Iris pigment epithelial cell (primary cell): ENCODE data around the gene SPTB.
"Not testable (repeated sequence)": the region's sequence is repeated elsewhere in the genome, so short reads cannot be mapped to it uniquely, and the experiment has no call there.

Experiments used
- DNase-seq: peaks from one replicate; pipeline ENCODE4 v3.0.0-alpha.2; 2011; ENCODE audit warnings: low read depth

SPTB gene

DNA sequence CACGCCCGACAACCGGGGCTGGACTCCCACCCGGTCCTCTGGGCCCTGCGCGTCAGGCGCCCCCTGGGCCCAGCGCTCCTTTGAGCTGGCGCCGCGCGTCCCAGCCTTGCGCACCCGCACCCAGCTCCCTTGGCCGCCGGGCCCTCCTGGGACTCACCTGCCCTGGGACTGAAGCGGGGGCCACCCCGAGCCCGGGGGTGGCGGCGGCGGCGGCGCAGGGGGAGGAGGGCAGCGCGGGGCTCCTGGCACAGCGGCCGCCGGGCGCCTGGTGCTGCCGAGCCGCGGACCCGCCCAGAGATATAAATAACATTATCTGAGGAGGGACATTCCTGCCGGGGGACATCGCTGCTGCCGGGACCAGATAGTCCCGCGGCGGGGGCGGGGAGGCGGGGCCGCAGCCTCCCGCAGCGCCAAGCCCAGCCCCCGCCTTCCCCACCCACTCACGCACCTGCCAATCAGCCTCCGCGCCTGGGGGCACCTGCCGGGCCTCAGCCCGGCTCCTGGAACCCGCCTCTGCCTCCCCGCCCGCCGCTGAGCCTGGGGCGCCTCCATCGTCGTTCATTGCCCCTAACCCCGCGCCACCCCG lies at the start of gene SPTB:
TSS of gene SPTB (minus strand) at position 273 of the 586 bp plus-strand sequence. CDS start 56,813 bp downstream, outside the sequence.
- no peak for DNase-seq

DNA sequence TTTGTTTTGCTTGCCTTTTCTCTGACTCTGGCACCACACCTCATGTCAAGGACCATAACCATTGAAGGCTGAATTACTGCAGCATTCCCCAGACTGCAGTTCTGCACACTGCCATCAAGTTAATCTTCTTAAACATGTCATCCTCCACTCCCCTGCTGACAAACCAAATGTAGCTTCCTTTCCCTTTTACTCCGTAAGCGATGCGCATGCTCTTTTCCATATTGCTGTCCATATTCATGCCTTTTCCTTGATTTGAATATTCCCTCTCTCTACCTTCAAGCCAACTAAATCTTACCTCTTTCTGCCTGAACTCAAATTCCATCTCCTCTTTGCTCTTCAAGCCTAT lies 49.3 kb upstream of the SPTB start:
- DNase-seq: no peak

DNA sequence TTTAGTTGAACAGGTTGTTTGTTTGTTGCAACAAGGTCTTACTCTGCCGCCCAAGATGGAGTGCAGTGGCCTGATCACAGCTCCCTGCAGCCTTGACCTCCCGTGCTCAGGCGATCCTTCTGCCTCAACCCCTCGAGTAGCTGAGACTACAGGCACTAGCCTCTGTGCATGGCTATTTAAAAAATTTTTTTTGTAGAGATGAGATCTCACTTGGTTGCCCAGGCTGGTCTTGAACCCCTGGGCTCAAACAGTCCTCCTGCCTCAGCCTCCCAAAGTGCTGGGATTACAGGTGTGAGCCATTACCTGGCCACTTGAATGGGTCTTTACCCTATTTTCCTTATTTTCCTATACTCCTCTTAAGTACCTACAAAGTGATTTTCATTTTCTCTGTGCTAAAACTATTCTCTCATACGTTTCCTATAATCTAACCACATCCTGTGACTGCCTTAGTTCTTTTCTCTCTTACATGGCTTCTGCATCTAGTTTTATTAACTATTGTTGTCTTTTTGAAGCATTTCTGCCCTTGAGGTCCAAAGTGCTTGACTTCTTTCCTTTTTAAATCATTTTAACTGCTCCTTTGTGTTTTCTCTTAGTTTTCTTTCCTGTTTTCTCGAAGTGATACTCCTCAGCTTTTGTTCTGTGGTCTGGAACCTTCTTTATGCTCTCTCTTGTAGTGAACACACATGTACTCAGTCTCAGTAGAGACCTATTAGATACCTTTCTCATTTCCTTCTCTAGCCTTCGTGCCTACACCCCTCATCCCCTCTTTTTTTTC lies 48.7 kb upstream of the SPTB start:
- DNase-seq: no peak

DNA sequence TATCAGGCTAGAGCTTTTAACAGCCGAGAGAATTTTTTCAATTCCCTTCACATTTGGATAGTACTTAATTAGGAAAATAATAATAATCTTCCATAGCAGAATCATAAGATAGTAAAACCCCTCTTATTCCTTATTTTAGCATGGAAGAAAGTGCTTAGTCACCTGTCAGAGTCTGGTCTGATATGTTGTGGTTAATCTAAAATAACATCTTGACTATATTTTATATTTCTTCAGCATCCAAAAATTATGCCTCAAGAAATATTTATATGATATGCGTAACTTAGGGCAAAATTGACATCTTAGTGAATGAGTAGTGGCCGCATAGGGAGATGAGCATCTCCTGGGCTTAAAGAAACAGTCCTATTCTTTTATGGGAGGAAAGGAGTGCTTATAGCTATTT lies 47.3 kb upstream of the SPTB start:
- DNase-seq: no peak

DNA sequence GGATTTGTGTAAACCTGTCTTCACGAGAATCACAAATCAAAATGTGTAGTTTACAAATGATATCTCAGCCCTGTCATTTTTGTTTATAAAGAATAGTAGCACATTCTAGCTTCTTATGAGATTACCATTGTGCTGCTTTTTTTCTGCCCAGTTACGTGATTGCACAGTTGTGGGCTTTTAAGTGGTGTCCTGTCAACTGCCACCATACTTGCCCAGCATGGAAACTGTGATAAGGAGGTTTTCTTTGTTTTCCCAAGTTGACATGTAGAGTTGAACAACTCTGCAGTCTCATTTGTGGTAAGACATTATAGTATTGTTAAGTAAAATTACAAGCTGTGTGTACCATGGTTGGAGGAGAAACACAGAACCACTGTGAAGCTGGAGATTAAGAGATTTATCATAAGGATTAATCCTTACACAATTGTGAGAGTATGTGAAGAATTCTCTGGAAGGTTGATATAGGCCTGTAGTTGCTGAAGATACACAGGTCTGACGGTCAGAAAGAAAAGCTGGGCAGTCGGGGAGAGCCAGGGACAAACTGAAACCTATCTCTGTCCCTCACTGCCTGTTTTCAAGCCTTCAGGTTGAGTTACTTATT lies 46.8 kb upstream of the SPTB start:
- DNase-seq: no peak

DNA sequence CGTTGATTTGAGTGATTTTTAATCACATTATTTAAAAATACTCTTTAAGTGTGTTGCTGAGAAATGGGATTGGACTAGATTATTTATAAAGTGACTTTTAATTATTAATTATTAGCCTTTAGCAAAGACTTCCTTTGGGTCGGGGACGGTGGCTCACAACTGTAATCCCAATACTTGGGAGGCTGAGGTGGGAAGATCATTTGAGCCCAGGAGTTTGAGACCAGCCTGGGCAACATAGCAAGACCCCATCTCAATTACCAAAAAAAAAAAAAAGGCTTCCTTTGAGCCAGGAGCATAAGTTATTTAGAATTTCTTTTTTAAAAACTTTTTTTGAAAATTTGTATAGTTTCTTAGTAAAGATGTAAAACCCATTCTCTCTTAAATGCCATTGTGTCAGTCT lies 43.3 kb upstream of the SPTB start:
- no peak for DNase-seq

DNA sequence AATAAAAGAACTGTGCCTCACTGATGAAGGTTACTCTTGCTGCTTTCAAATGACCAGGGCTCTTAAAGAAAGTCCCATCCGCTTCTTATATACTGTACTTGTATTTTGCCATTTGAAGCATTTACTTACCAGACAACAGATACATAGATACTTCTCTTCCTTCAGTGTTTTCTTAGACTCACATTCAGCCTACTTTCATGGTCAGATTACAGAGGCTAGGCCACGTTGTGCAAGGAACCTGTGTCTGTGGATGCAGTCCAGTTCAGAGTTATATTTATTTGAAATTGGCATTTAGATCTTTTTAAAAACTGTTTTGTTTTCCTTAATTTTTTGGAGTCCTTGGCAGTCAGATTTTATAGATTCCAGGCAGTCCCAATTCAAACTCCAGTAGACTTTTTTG lies 40.8 kb upstream of the SPTB start:
- peak; percentile 30 for DNase-seq

DNA sequence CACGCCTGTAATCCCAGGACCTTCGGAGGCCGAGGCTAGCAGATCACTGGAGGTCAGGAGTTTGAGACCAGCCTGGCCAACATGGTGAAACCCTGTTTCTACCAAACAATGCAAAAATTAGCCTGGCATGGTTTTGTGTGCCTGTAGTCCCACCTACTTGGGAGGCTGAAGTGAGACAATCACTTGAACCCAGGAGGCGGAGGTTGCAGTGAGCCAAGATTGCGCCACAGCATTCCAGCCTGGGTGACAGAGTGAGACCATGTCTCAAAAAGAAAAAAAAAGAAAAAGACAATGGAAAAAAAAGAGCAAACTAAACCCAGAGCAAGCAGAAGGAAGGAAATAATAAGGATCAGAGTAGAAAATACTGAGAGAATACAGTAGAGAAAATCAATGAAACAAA lies 39.9 kb upstream of the SPTB start:
- DNase-seq: no peak

DNA sequence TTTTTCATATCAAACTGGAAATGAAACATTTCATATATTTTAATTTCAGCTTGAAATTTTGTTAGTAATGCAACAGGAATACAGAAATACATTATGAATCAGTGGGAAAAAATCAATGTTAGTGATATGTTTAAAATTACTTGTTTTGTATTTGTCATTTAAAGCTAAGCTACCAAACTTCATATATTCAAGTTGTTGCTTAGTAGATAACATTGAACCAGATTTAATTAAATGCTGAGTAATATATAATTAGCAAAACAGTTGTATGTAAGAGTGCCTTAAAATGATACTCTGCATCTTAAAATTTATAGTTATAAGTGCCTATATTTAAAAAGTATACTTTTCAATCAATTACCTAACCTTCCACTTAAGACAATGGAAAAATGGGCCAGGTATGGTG lies 39.5 kb upstream of the SPTB start:
- no peak for DNase-seq

DNA sequence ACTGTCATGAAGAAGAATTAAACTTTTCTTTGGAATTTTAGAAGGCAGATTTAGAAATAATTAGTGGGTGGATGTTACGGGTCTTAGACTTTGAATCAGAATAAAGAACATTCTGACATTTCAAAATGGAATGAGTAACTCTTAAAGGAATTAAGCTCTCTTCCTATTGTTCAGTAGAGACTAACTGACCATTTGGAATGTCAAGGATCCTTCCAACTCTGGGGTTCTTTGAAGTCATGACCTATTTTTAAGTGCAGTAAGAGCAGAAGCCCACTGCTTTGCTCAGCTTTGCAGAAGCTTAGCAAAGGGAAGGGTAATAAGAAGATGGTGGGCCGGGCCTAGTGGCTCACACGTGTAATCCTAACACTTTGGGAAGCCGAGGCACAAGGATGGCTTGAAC lies 38.5 kb upstream of the SPTB start:
- peak; percentile 28 for DNase-seq

DNA sequence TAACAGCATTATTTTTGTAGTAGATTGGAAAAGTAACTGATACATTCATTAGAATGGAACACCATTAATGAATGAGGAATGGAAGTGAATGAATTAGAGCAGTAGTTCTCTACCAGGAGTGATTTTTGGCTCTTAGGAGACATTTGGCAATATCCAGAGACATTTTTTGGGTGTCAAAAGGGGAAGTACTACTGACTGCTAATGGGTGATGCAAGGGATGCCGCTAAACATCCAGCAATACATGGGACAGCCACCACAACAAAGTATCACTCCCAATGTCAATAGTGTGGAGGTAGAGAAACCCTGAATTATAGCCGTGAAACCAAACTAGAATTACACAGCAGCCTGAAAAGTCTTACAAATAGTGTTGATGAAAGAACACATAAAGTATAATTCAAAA lies 36.1 kb upstream of the SPTB start:
- DNase-seq: no peak

DNA sequence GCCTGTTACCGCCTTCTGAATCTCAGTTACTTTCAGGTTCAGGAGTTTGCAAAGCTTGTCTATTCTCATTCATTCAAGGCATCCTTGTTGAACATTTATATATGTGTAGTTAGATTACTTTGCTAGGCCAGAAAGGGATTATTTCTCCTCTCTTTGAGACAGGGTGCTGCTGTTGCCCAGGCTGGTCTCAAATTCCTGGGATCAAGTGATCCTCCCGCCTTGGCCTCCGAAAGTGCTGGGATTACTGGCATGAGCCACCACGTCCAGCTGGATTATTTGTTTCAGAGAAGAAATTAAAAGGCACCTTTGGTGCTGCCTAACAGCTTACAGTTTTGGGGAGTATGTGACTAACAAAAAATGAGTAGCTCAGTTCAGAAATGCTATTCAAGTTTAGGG lies 35.3 kb upstream of the SPTB start:
- no peak for DNase-seq

DNA sequence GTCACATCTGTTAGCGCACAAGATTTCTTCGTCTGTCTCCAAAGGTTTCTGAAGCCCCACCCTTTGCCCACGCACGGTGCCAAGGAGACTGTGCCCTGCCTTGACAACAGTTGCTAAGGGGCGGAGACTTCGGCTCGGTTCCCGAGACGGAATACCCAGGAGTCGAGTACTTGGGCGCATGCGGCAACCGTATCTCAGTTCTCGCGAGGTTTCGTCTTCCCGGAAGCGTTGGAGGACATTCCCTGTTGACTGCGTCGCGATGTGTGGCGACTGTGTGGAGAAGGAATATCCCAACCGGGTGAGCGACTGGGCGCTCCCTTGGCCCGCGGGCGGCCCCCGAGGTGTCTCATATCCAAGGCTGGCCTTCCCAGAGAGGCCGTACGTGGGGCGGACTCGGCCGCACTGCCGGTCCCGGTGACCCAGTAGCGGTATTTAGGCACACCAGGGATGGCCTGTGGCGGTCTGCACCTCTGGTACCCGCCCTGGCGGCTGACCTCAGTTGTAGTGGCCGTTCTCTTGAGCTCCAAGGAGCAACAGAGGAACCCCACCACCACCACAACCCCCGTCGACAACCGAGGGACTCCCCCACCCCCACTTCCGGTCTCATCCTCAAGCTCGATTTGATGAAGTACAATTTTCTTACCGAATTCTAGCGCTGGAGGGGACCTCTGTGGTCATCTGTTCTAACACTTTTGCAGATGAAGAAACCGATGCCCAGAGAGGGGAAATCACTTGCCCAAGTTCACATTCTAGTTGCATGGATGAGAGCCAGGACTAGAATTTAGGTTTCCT lies 34.7 kb upstream of the SPTB start, which contains the start of gene CHURC1:
TSS of gene CHURC1 (plus strand) at position 219 of the 792 bp plus-strand sequence. CDS start at position 260, 41 bp downstream.
- peak; percentile 97 for DNase-seq

DNA sequence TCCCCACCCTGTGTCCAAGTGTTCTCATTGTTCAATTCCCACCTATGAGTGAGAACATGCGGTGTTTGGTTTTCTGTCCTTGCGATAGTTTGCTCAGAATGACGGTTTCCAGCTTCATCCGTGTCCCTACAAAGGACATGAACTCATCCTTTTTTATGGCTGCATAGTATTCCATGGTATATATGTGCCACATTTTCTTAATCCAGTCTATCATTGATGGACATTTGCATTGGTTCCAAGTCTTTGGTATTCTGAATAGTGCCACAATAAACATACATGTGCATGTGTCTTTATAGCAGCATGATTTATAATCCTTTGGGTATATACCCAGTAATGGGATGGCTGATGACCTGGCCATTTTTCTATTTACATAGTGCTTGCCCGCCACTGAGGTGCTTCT lies 33.8 kb upstream of the SPTB start:
- not testable (repeated sequence) for DNase-seq

DNA sequence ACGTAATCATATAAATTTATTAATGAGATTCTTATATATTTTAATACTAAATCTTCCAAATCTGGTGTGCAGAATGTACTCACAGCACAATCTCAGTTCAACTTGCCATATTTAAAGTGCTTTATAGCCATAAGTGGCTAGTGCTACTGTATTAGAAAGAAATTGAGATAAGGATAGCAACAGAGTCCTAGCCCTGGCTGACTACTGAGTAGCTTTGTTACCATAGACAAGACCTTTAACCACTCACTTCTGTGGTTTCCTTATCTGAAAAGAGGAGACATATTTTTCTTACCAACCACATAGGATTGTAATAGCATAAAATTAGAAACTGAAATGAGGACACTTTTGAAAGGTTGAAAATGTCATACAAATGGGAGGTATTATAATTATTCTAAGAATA lies 32.6 kb upstream of the SPTB start:
- DNase-seq: peak; percentile 47

DNA sequence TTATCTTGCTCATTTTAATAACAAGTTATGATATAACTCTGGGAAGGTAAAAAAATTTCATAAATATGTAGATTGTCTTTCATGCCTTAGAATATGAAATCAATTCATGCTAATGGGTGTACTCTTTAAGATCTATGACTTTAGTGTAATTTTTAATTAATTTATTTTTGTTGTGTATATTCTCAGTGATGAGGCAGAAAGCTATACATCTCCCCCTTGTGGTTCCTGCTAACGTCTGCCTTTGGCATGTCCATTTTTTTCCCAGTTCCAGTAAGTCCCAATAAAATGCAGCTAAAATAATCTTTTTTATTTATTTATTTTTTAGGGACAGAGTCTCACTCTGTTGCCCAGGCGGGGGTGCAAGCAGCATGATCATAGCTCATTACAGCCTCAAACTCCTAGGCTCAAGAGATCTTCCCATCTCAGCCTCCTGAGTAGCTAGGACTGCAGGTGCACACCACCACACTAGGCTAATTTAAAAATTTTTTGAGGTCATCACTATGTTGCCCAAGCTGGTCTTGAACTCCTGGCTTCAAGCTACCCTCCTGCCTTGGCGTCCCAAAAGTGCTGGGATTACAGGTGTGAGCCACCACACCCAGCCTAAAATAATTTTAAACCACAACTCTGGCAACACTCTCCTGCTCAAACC lies 31.3 kb upstream of the SPTB start:
- peak; percentile 62 for DNase-seq

DNA sequence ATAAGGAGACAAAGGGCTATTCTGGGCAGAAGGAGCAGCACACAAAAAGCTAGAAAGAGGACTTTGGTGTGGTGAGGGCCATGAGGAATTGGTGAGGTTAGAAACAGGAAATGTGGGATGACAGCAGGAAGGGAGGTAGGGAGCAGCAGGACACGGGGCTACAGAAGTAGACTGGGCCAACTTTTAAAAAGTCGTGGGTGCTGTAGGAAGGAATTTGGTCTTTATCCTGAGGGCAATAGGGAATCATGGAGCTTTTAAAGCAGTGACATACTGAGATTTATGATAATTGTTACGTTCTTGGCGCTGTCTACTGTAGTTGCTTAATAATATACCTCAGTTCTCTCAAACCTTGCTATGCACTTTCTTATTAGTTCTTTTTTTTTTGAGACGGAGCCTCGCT lies 26.3 kb upstream of the SPTB start:
- no peak for DNase-seq

DNA sequence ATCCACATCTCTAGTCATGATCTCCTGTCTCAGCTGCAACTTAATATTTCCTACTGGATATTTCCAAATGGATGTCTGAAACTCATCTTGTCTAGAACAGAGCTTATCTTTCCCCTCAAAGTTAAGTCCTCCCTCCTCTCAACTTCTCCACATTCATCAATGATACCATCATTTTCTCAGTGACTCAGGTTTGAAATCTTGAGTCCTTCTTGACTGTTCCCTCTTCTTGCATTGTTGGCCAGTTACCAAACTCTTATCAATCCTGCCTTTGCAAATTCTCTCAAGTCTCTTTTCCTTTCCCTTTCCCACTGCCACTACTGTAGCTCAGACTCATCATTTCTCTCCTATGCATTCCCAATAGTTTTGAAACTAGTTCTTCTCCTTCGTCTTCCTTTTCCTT lies 20.3 kb upstream of the SPTB start:
- peak; percentile 69 for DNase-seq

DNA sequence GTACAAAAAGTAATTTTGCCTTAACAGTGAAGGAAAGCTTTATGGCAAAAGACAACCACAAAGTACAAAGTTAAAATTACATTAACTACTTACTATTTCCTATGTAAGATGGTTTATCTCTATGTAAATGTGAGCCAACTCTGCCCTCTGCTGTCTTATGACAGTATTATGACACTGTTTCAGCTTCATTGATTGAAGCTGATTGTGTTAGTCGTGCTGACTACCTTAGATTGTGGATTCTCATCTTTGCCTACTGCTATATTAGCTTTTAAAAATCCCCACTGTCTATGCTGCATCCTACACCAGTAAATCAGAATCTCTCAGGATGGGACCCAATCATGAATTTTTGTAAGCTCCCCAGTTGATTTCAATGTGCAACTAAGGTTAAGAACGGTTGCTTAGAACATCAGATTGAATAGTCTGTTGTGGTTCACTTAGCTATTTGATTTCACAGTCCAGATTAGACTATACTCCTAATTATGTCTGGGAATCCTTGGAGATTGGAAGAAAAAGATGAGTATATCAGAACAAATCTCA lies 12.2 kb upstream of the SPTB start:
- DNase-seq: peak; percentile 74

DNA sequence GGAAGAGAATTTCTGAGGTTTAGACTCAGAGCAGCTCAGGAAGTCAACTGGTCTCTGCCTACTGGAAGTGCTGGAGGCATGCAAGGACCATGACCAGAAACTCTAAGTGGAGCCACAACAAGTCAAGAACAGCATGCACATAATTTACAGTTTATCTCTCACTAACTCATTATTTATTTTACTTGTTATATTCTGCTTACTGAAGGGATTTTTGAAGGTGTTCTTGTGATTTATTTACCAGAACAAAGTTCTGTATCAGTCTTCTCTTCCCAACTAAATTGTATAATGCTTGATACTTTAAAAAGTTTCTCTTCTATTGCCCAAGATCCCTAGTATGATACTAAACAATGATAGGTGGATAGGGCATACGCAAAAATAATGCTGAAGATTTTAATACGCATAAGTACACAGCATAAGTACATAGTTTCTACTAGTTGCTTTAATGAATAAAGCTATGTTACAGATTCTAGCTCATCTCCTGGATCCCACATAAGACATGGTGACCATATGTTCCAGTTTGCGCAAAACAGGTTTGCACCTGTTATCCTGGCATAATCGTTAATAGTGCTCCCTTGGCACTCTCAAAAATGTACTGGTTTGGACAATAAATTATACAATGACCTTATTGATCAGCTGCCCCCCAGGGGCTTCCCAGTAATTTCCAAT lies 11.6 kb upstream of the SPTB start:
- DNase-seq: no peak

DNA sequence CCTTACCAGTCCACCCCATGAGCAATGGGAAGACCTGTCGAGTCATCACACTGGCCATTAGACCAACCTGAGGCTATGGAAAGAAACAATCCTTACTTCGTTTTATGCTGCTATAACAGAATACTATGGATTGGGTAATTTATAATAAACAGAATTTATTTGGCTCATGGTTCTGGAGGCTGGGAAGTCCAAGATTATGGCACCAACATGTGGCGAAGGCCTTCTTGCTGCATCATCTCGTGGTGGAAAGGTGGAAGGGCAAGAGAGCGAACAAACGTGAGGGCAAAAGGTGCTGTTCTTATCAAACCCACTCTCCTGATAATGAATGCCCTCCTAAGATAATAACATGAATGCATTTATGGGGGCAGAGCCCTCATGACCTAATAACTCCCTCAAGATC lies 9.6 kb upstream of the SPTB start:
- DNase-seq: no peak
